K562 (cell line): Measurements from ENCODE around the gene CMTR1. TPM values are rescaled to one million over a fixed set of nuclear protein-coding genes. Genes with fewer than 3 reads are reported as not detected.
A peak's percentile ranks its signal among the peaks of the same experiment; 100 is the strongest.

ENCODE experiments used
- AFF4 ChIP-seq: sonication (generic); formaldehyde crosslinking; IDR thresholded peaks from 2 replicates; pipeline ENCODE4 v1.8.0; 2023; ENCODE audit warnings: mild to moderate bottlenecking, missing genetic modification reagents
- CCAR2 ChIP-seq: fragments of 200-400 bp; formaldehyde crosslinking; IDR thresholded peaks from 2 replicates; pipeline ENCODE4 v1.6.1; 2017; ENCODE audit warnings: mild to moderate bottlenecking, low read depth, low read length
- CCNT2 ChIP-seq: IDR thresholded peaks from 2 replicates; pipeline ENCODE4 v1.6.1; 2011; ENCODE audit warnings: borderline replicate concordance, low read depth, mild to moderate bottlenecking, moderate library complexity, mixed read lengths, low read length; ENCODE audit not compliant: insufficient read length; ENCODE audit errors: extremely low read depth
- DIDO1 ChIP-seq: fragments of 450-650 bp; IDR thresholded peaks from 2 replicates; pipeline ENCODE4 v1.6.1; 2016; ENCODE audit warnings: low read depth, missing biosample characterization, missing genetic modification characterization
- FOXJ2 ChIP-seq: fragments of 200-800 bp; sonication (Bioruptor generic); IDR thresholded peaks from 2 replicates; pipeline ENCODE4 v1.6.1; 2016; ENCODE audit warnings: missing genetic modification characterization, missing compliant biosample characterization
- MBD2 ChIP-seq: sonication (generic); IDR thresholded peaks from 2 replicates; pipeline ENCODE4 v1.6.1; 2016; ENCODE audit warnings: low read depth, borderline replicate concordance
- NCOA6 ChIP-seq: fragments of 450-650 bp; IDR thresholded peaks from 2 replicates; pipeline ENCODE4 v1.6.1; 2017; ENCODE audit warnings: mild to moderate bottlenecking
- RBM25 ChIP-seq: fragments of 200-400 bp; formaldehyde crosslinking; IDR thresholded peaks from 2 replicates; pipeline ENCODE4 v1.6.1; 2018; ENCODE audit warnings: low read length, low read depth, moderate library complexity; ENCODE audit not compliant: severe bottlenecking
- SPI1 ChIP-seq: IDR thresholded peaks from 2 replicates; pipeline ENCODE4 v1.6.1; 2011; ENCODE audit warnings: low read depth, low read length, control low read depth, borderline replicate concordance
- STAT6 ChIP-seq: sonication (generic); formaldehyde crosslinking; IDR thresholded peaks from 2 replicates; pipeline ENCODE4 v1.8.1; 2023; ENCODE audit warnings: mild to moderate bottlenecking, missing genetic modification reagents
- TCF7L2 ChIP-seq: fragments of 150-350 bp; IDR thresholded peaks from 2 replicates; pipeline ENCODE4 v1.6.1; 2016; ENCODE audit warnings: low read depth, mild to moderate bottlenecking, low read length, moderate library complexity
- ZNF140 ChIP-seq: fragments of 250-450 bp; sonication (Bioruptor Pico); IDR thresholded peaks from 2 replicates; pipeline ENCODE4 v1.8.0; 2021; ENCODE audit warnings: moderate library complexity, mild to moderate bottlenecking, inconsistent platforms
- ZNF253 ChIP-seq: fragments of 250-450 bp; sonication (Bioruptor Pico); conservative IDR thresholded peaks from 2 replicates; pipeline ENCODE4 v1.6.1; 2021; ENCODE audit warnings: mild to moderate bottlenecking
- ZNF696 ChIP-seq: fragments of 250-450 bp; sonication (Bioruptor Pico); conservative IDR thresholded peaks from 2 replicates; pipeline ENCODE4 v1.4.0; 2020; ENCODE audit warnings: mild to moderate bottlenecking, moderate library complexity
- ZNF76 ChIP-seq: fragments of 250-450 bp; sonication (Bioruptor Pico); IDR thresholded peaks from 2 replicates; pipeline ENCODE4 v1.4.0; 2020; ENCODE audit warnings: mild to moderate bottlenecking, moderate library complexity, borderline replicate concordance
- ZNF830 ChIP-seq: fragments of 250-450 bp; sonication (Bioruptor Pico); IDR thresholded peaks from 2 replicates; pipeline ENCODE4 v1.5.0; 2021; ENCODE audit warnings: mild to moderate bottlenecking
- polyA plus RNA-seq, 8 experiments: library from polyadenylated mRNA; depleted of rRNA in 4 of 8; stranded (reverse) in 5 of 8; unstranded in 3 of 8; fragments of >200 nt; fragmentation: Nextera tagmentation in 2 of 8; fragmentation: Illumina TruSeq in 1 of 8; extraction: Ambion mirVana in 2 of 8; extraction: Trizol in 1 of 8; gene quantifications; 2 replicates each; pipeline versions ENCODE4 v1.2.1 to v1.2.3, GENCODE V29; 2011 to 2014; ENCODE audit warnings: inconsistent platforms in 1 of 8, missing spikeins in 1 of 8
- total RNA-seq, 7 experiments: library from RNA; depleted of rRNA in 6 of 7; stranded (reverse); fragments of >200 nt in 6 of 7; fragmentation: Illumina TruSeq in 2 of 7; extraction: Trizol in 2 of 7; gene quantifications; 2 replicates each; pipeline versions ENCODE4 v1.2.1 to v1.2.3, GENCODE V29; 2011 to 2021; ENCODE audit warnings: low replicate concordance in 1 of 7
- TF ChIP-seq, protein P1 (sequence below): fragments of 200-800 bp; sonication (Bioruptor generic); IDR thresholded peaks from 2 replicates; pipeline ENCODE4 v1.6.1; 2017; ENCODE audit warnings: missing genetic modification characterization, missing compliant biosample characterization

CMTR1 gene
- total and polyA plus RNA-seq, 9 of the 15 experiments (the other 6 are each of a cell fraction or from before 2014, with no cell fraction given) = 2.9 to 63.5 (median 49.5) TPM

GRCh38 chr6:37426945-37427510 lies 6.0 kb upstream of the CMTR1 start (continued):
- TF ChIP-seq RBM25 (no peak), SPI1 (no peak), MBD2 (no peak), ZNF76 (no peak), ZNF696 (CRISPR knock-in tag) (no peak), TCF7L2 (no peak), CCNT2 (no peak), ZNF253 (no peak), ZNF830 (CRISPR knock-in tag) (0 out of 2 replicates have a peak, but pooled peaks have one; percentile 73), DIDO1 (tag) (peak; percentile 14; the same call in 1 of the 2 replicates), FOXJ2 (0 out of 2 replicates have a peak, but pooled peaks have one; percentile 2), NCOA6 (no peak), STAT6 (CRISPR knock-in tag) (no peak), CCAR2 (no peak), AFF4 (CRISPR knock-in tag) (no peak), ZNF140 (CRISPR knock-in tag) (no peak)
- TF ChIP-seq, protein P1, sequence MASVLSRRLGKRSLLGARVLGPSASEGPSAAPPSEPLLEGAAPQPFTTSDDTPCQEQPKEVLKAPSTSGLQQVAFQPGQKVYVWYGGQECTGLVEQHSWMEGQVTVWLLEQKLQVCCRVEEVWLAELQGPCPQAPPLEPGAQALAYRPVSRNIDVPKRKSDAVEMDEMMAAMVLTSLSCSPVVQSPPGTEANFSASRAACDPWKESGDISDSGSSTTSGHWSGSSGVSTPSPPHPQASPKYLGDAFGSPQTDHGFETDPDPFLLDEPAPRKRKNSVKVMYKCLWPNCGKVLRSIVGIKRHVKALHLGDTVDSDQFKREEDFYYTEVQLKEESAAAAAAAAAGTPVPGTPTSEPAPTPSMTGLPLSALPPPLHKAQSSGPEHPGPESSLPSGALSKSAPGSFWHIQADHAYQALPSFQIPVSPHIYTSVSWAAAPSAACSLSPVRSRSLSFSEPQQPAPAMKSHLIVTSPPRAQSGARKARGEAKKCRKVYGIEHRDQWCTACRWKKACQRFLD (CRISPR knock-in tag) = peak; percentile 98
